Suprapubic skin (tissue), 4 donors: Measurements from ENCODE around the gene NCOA1. TPM values are rescaled to one million over a fixed set of nuclear protein-coding genes. Genes with fewer than 3 reads are reported as not detected.

Experiments
- DNase-seq, 2 donors: peaks; one replicate each; pipeline ENCODE4 v3.0.0-alpha.2; 2019; ENCODE audit warnings: low spot score in 2 of 2
- H3K27ac ChIP-seq: fragments of 200-600 bp; sonication (generic); one replicate; pipeline ENCODE4 v1.5.1; 2019
- H3K27me3 ChIP-seq: fragments of 200-600 bp; sonication (generic); one replicate; pipeline ENCODE4 v1.5.1; 2019
- H3K36me3 ChIP-seq: fragments of 200-600 bp; sonication (generic); one replicate; pipeline ENCODE4 v1.5.1; 2019
- H3K4me1 ChIP-seq: fragments of 200-600 bp; sonication (generic); one replicate; pipeline ENCODE4 v1.5.1; 2019
- H3K4me3 ChIP-seq: fragments of 200-600 bp; sonication (generic); one replicate; pipeline ENCODE4 v1.5.1; 2019; ENCODE audit warnings: mild to moderate bottlenecking
- H3K9me3 ChIP-seq: fragments of 200-600 bp; sonication (generic); one replicate; pipeline ENCODE4 v1.5.1; 2019
- EP300 ChIP-seq: sonication (generic); formaldehyde crosslinking; IDR thresholded peaks from one replicate; pipeline ENCODE4 v1.6.1; 2017; ENCODE audit warnings: antibody characterized with exemption
- POLR2A ChIP-seq, 2 donors: fragments of 450-650 bp; IDR thresholded peaks; one replicate each; pipeline ENCODE4 v1.6.1; 2017; ENCODE audit warnings: antibody characterized with exemption in 2 of 2, mild to moderate bottlenecking in 2 of 2, moderate library complexity in 2 of 2
- POLR2AphosphoS5 ChIP-seq, 3 donors: sonication (generic); formaldehyde crosslinking; IDR thresholded peaks; one replicate each; pipeline ENCODE4 v1.6.1; 2017; ENCODE audit warnings: antibody characterized with exemption in 3 of 3
- WGBS: methylation state at CpG from one replicate; pipeline ENCODE4 v1.1.5; 2018; 5-methylcytosine and 5-hydroxymethylcytosine counted together
- total RNA-seq, 4 donors: library from RNA; depleted of rRNA; stranded (reverse); fragments of >200 nt; gene quantifications; one replicate each; pipeline ENCODE4 v1.1.0, GENCODE V29; 2016
- TF ChIP-seq, protein P1 (sequence below), 2 donors: fragments of 200-600 bp in 1 of 2; fragments of 450-650 bp in 1 of 2; sonication (generic) in 1 of 2; IDR thresholded peaks; one replicate each; pipeline ENCODE4 v1.5.1; 2016 to 2019; ENCODE audit warnings: antibody characterized with exemption in 2 of 2, mild to moderate bottlenecking in 1 of 2, moderate library complexity in 1 of 2

Gene NCOA1
- total RNA-seq, 4 donors from 2014 or later = 40.5 to 66.1 (median 47.2) TPM

DNA sequence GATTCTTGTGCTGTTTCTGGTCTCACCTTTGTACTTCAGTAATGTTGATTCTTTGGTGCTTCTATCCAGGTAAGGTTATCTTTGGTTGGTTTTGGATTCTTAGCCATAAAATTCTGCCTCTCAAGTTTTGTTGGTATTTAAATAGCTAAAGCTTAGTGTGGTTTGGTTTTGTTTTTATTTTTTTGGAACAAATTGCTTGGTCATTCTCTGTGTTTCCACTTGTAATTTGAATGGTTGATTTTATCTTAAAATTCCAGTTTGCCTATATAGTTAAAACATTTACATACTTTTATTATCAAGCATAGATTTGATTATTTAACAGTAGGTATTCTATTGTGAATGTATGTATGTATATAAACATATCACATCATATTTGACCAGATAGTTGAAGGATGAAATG lies 6.6 kb downstream of the NCOA1 start:
- H3K9me3 ChIP-seq = no peaks in the 10 kb centered on the region
- H3K4me1 ChIP-seq = peaks cover 31% of the 10 kb centered on the region
- H3K36me3 ChIP-seq = no peaks in the 10 kb centered on the region
- no peak overlapping the region for H3K27ac ChIP-seq
- H3K27me3 ChIP-seq = no peaks in the 10 kb centered on the region
- H3K4me3 ChIP-seq = no peak overlapping the region
- DNase-seq = no peak
- no peak for TF ChIP-seq EP300
- no peak for TF ChIP-seq POLR2A (IDR thresholded peaks at IDR 0.05)
- no peak for TF ChIP-seq POLR2AphosphoS5 (IDR thresholded peaks at IDR 0.05)
- TF ChIP-seq, protein P1, sequence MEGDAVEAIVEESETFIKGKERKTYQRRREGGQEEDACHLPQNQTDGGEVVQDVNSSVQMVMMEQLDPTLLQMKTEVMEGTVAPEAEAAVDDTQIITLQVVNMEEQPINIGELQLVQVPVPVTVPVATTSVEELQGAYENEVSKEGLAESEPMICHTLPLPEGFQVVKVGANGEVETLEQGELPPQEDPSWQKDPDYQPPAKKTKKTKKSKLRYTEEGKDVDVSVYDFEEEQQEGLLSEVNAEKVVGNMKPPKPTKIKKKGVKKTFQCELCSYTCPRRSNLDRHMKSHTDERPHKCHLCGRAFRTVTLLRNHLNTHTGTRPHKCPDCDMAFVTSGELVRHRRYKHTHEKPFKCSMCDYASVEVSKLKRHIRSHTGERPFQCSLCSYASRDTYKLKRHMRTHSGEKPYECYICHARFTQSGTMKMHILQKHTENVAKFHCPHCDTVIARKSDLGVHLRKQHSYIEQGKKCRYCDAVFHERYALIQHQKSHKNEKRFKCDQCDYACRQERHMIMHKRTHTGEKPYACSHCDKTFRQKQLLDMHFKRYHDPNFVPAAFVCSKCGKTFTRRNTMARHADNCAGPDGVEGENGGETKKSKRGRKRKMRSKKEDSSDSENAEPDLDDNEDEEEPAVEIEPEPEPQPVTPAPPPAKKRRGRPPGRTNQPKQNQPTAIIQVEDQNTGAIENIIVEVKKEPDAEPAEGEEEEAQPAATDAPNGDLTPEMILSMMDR (IDR thresholded peaks at IDR 0.05) = no peak

DNA sequence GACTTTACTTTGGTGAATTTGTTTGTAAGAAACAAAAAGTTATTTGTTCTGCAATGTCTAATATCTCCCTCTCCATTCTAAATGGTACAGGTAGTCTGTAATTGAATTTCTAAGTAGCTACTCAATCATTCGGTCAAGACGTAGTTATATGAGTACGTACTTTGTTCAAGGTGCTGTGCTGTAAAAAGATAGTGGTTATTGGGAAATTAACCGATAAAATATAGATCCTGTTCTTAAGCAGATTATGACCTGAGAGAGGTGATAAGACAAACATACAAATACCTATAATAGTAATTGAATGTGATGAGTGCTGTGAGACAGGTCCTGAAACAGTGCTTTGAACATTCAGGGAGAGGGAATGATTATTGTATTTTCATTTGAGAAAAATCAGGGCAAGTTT lies 7.1 kb downstream of the NCOA1 start:
- 96% methylated on average over 4 of the region's 4 CpGs for WGBS
- Histone ChIP-seq H3K4me3 (no peak overlapping the region), H3K27me3 (no peaks in the 10 kb centered on the region), H3K27ac (no peak overlapping the region), H3K36me3 (no peaks in the 10 kb centered on the region), H3K4me1 (peaks cover 31% of the 10 kb centered on the region), H3K9me3 (no peaks in the 10 kb centered on the region)
- no peak for DNase-seq
- TF ChIP-seq EP300 (no peak), POLR2A (IDR thresholded peaks at IDR 0.05) (no peak), POLR2AphosphoS5 (IDR thresholded peaks at IDR 0.05) (no peak)
- TF ChIP-seq, protein P1 (IDR thresholded peaks at IDR 0.05) = no peak

DNA sequence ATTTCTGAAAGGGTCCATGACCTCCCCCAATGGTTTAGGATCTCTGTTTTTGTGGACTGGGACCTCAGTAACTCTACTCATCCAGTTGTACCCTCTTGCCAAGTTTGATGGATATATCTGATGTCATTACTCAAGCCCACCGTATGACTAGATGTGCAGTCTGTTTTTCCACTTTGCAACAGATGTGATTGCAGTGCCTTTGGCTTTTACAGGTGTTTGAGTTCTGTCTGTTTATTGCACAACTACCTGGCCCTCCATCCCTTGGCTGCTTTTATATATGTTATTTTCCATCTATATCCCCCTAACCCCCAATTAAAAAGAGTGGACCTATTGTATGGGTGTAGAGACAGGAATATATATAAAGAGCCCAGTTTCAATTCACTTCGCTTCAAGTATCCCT lies 10.8 kb downstream of the NCOA1 start:
- TF ChIP-seq POLR2A (IDR thresholded peaks at IDR 0.05) = no peak
- no peak for TF ChIP-seq EP300
- TF ChIP-seq POLR2AphosphoS5 (IDR thresholded peaks at IDR 0.05) = no peak
- TF ChIP-seq, protein P1 (IDR thresholded peaks at IDR 0.05) = no peak
- Histone ChIP-seq H3K36me3 (no peaks in the 10 kb centered on the region), H3K27ac (no peak overlapping the region), H3K4me3 (no peak overlapping the region), H3K4me1 (peaks cover 11% of the 10 kb centered on the region), H3K9me3 (no peaks in the 10 kb centered on the region), H3K27me3 (no peaks in the 10 kb centered on the region)
- 75% methylated on average over 2 of the region's 2 CpGs for WGBS
- DNase-seq = no peak

DNA sequence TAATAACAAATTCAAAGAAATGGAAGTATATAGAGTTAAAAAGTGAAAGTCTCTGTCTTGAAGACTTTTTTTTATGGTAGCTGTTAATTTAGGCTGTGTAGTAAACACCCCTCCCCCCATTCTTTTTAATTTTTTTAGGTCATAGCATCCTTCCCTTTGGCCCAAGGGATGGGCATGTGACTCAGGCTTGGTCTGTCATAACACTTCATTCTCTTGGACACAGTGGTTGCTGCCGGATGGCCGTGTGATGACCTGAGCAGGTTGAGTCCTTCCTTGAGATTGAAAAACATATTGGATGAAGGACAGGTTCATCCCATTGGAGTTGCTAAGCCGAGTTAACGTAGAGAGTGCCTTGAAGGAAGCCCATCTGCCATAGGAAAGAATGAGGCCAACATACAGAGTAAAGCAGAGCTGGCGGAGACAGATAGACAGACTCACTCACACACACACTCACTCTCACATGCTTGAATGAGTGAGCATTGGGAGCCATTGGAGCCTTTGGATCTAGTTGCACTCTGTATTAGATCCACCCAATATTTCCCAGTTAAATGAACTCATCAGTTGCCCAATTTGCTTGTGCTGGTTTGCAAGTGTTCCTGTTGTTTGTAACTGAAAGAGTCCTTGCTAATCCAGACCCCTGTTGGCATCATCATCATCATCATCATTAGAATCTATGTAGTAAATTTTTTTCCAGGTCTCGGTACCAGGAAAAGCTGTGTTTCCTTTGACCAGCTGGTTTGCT lies 14.7 kb downstream of the NCOA1 start:
- no peaks in the 10 kb centered on the region for H3K9me3 ChIP-seq
- TF ChIP-seq POLR2AphosphoS5 (IDR thresholded peaks at IDR 0.05) = no peak
- no peak for TF ChIP-seq POLR2A (IDR thresholded peaks at IDR 0.05)
- no peak for TF ChIP-seq EP300
- TF ChIP-seq, protein P1 (IDR thresholded peaks at IDR 0.05) = no peak
- H3K4me3 ChIP-seq = no peak overlapping the region
- DNase-seq = no peak
- 93% methylated on average over 6 of the region's 6 CpGs for WGBS
- no peaks in the 10 kb centered on the region for H3K36me3 ChIP-seq
- no peaks in the 10 kb centered on the region for H3K27me3 ChIP-seq
- peaks cover 17% of the 10 kb centered on the region for H3K4me1 ChIP-seq
- H3K27ac ChIP-seq = no peak overlapping the region

DNA sequence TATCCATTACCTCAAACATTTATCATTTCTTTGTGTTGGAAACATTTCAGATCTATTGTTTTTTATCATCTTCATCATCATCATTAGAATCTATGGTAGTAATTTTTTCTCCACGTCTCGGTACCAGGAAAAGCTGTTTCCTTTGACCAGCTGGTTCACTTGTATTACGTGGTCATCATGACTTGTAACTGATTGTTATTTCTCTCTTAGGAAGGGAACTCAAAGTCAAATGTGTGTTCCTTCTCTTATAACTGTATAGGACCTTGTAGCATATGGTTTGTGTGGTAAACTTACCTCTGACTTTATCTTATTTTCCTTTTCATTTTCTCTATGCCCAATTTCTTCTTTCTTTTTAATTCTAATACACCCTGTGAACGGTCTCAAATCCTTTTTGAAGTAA lies 16.5 kb downstream of the NCOA1 start:
- no peak for DNase-seq
- peaks cover 19% of the 10 kb centered on the region for H3K4me1 ChIP-seq
- no peak overlapping the region for H3K27ac ChIP-seq
- TF ChIP-seq POLR2A (IDR thresholded peaks at IDR 0.05) (no peak), EP300 (no peak), POLR2AphosphoS5 (IDR thresholded peaks at IDR 0.05) (no peak)
- TF ChIP-seq, protein P1 (IDR thresholded peaks at IDR 0.05) = no peak
- no peaks in the 10 kb centered on the region for H3K27me3 ChIP-seq
- H3K4me3 ChIP-seq = no peak overlapping the region
- no peaks in the 10 kb centered on the region for H3K9me3 ChIP-seq
- H3K36me3 ChIP-seq = no peaks in the 10 kb centered on the region
- 69% methylated on average over 4 of the region's 4 CpGs for WGBS
